Germinal center (tissue), 1 donor: ENCODE measurements around the gene CELF4.
A peak's percentile ranks its signal among the peaks of the same experiment; 100 is the strongest.

Source experiments
- DNase-seq: peaks from one replicate; pipeline ENCODE4 v3.0.0; 2012; ENCODE audit warnings: mixed read lengths, low spot score

Gene CELF4

GRCh38 chr18:37546651-37547050, 18.9 kb downstream of the CELF4 start:
- no peak for DNase-seq

DNA sequence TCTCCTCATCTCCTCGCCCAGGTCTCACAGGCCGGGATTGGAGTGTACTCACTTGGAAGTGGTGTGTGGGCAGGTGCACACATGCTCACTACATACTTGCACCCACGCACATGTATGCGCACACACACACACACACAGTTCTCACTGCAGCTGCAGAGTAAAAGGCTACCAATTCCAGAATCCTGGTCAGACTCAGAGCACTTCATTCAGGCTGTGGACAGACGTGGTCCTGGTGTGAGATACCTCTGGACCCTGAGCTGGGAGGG, 19.4 kb downstream of the CELF4 start:
- DNase-seq: no peak

DNA sequence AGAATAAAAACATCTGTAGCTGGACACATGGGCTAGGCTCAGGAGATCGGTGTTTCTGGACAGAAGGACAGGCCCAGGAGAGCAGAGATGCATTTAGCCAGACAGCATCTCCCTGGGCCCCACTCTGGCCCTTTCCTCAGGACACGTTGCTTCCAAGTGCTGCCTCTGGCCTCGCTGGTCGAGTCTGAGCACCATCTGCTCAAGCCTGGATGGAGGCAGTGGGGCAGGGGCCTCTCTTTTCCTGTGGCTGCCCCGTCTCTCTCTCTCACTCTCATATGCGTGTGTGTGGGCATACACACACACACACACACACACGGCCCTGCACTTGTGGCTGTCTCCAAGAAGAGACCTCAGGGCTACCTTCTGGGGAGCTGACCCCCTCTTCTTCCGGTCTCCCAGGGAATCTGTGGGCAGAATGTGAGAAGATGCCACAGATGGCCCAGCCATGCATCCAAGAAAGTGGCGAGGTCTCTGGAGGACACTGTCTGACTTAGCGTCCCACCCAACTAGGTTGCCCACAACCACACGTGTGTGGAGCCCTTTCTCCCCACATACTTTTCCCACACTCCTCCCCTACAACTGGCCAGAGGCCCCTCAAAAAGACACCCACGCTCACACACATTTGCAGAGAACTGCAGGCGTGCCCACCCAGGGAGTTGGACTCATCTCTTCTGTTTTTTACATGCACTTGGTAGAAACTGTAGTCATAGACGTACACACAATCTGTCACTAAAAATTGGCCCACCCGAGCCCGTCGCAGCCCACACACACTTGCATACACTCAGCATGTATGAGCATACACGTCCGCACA, 19.9 kb downstream of the CELF4 start:
- DNase-seq: no peak

- no peak for DNase-seq
Measured at GRCh38 chr18:37544713-37545112, 20.9 kb downstream of the CELF4 start.

DNA sequence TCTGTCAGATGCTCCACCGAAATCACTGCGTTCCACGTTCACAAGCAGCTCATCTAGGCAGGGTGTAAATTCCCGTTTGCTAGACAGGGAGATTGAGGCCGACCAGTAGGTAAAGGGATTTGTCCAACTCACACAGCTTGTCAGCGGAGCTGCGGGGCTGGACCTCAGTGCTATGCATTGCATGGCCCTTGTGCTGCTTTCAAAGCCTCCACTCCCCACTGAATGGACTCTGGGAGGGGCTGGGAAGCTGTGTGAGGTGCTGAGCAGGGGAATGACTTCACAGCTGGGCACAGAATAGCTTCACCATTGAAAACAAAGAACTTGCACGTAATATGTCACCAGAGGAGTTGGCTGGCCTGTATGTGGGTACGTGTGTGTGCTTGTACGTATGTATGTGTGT, 21.4 kb downstream of the CELF4 start:
- no peak for DNase-seq

GRCh38 chr18:37543321-37543720, 22.3 kb downstream of the CELF4 start:
- no peak for DNase-seq

DNA sequence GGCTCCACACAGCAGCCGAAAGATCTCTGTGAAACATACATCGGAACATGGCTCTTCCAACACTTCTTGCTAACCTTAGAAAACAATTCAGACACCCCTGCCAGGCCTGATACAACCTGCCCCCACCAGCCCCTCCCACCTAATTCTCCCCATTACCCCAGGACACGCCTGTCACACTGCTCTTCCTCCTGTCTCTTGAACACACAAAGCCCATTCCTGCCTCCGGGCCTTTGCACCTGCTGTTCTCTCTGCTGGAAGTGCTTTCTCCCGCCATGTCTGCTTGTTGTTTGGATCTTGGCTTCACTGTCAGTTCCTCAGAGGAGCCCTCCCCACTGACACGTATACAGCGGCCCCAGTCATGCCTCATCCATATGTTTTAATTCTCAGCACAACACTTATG, 24.1 kb downstream of the CELF4 start:
- DNase-seq: no peak

GRCh38 chr18:37540424-37541138, 25.0 kb downstream of the CELF4 start:
- no peak for DNase-seq

DNA sequence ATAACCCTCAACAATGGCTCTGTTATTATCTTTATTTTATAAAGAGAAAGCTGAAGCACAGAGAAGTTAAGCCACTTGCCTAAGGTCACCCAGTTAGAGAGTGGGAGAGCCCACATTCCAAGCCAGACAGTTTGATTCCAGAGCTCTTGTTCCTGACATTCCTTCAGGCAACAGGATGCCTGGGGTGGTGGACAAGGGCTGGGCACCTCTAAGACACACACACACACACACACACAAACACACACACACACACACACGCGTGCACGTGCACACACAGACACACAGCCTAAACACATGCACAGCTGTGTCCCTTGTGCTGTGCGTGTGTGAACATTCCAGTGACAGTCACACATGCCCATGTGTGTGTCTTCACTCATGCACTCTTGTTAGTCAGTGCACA, 26.4 kb downstream of the CELF4 start:
- no peak for DNase-seq

- no peak for DNase-seq
Measured at GRCh38 chr18:37538526-37539205, 26.9 kb downstream of the CELF4 start.

- peak; percentile 69 for DNase-seq
Measured at GRCh38 chr18:37537868-37538525, 27.6 kb downstream of the CELF4 start.

GRCh38 chr18:37536656-37537055, 28.9 kb downstream of the CELF4 start:
- no peak for DNase-seq

- DNase-seq: no peak
Measured at GRCh38 chr18:37535968-37536367, 29.6 kb downstream of the CELF4 start.

DNA sequence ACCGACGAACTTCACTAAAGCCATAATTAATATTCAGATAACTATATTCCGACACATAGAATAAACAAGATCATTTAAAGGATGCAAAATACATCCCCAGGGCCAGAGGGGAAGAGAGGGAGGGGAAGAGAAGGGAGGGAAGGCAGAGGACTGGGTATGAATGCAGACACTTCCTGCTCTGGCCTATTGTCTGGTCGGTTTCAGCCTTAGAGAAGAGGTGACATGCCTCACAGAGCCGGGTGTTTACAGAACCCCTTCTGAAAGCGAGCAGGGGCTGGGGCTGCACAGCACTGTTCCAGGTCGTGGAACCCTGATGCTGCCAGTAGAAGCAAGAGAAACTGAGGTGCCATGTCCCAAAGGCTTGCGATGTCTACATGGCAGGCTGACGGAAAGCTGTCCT, 31.0 kb downstream of the CELF4 start:
- no peak for DNase-seq

- DNase-seq: no peak
Measured at GRCh38 chr18:37533647-37534584, 31.7 kb downstream of the CELF4 start.

DNA sequence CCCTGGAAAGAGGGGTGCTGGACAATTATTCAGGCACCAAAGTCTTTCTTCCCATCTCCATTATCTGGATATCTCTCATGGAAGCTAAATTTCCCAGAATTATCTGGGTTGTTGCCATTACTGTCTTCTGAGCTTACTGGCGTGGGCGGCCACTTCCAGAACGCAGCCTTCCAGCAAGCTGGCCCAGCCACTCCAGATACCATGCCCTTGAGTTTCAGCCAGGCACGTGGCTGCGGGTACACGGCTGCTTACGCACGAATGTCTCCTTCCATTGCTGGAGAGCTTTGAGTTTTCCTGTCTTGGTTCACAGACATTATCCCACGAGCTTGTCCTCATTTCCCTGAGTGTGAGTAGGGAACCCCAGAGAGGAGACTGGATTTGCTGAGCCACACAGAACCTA, 32.7 kb downstream of the CELF4 start:
- no peak for DNase-seq

- DNase-seq: no peak
Measured at GRCh38 chr18:37529863-37530262, 35.7 kb downstream of the CELF4 start.

DNA sequence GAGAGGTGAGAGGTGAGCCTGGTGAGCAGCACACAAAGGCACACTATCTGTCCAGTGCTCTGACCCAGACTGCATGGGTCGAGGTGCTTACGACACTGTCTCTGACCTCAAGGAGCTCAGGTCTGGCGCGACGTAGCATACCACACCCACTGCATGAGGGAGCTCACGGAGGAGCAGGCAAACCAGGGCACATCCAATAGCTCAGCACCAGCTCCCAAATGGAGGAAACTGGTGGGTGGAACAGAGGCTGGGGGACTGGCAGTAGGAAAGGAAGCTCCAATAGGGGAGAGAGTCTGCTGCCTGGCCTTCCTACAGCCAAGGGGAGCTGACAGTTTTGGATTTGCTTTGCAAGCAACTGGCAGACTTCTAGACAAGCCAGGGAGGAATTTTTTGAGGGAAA, 36.3 kb downstream of the CELF4 start:
- DNase-seq: no peak

DNA sequence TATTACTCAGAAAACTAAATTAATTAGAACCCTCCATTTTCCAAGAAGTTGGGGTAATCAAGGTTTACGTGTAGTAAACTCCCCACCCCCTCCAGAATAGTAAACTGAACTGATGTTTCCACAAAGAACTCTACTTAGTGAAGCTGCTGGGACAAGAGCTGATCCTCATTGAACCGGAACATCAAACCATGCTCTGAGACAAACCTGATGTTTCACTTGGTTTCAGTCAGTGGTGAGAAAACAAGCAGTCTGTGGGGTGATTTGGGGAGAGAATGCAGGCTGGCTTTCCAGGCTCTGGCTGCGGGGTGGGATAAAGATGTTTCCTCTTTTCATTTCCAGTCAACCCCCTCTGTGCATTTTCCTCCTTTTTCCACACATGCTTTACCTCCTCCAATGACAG, 38.2 kb downstream of the CELF4 start:
- DNase-seq: no peak

- DNase-seq: no peak
Measured at GRCh38 chr18:37525262-37525585, 40.4 kb downstream of the CELF4 start.

- no peak for DNase-seq
Measured at GRCh38 chr18:37524498-37525261, 40.9 kb downstream of the CELF4 start.
